Measurements from ENCODE around the gene EAF2. TPM values are rescaled to one million over a fixed set of nuclear protein-coding genes. Genes with fewer than 3 reads are reported as not detected.

The EAF2 gene
- total and polyA plus RNA-seq, 2 of the 13 experiments (the other 11 are each of a cell fraction or from before 2014, with no cell fraction given) = 4.0 to 14.6 TPM

DNA sequence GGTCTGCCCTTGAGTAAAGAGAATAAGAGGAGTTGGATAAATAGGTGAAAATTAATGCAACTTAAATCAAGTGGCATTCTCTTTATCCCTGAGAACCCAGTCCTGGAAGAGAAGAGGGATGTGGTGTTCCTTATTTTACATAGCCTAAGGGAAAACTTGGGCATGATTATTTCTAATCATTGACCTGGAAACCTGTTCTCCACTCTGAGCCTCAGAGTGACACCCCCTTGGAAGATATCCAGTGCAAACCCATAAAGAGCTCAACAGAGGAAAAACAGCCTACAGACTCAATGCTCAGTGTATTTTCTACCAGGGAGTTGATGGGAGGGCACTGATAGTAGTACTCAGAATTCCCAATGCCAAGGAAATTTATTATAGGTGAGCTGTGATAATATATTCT lies 81.2 kb downstream of the EAF2 start:
- DNase-seq (ENCODE audit: low spot score) (no peak), FAIRE-seq (no peak), ATAC-seq (no peak)
- BruUV-seq (replicated peaks) = no TSS peak
- Histone ChIP-seq H3K4me1 (ENCODE audit: insufficient read depth, low read length) (no peaks in the 10 kb centered on the region), H3K9me3 (ENCODE audit: low read length) (no peaks in the 10 kb centered on the region), H3K9ac (ENCODE audit: insufficient read depth, low read depth, low read length) (no peak overlapping the region), H3K4me3 (replicated peaks in 1 of 3; ENCODE audit: insufficient read depth in 1 of 3, low read depth in 2 of 3, low read length in 3 of 3) (no peak overlapping the region), H3K27me3 (ENCODE audit: control insufficient read depth in 1 of 2, insufficient read depth in 2 of 2, low read length in 2 of 2) (no peaks in the 10 kb centered on the region), H3K4me2 (ENCODE audit: low read depth, low read length) (no peak overlapping the region), H3K36me3 (replicated peaks in 1 of 2; ENCODE audit: control insufficient read depth in 1 of 2, insufficient read depth in 2 of 2, low read length in 2 of 2) (no peaks in the 10 kb centered on the region; a peak in 1 of 5 replicates), H3K79me2 (ENCODE audit: insufficient read depth, low read length) (no peaks in the 10 kb centered on the region), H2AFZ (ENCODE audit: low read length) (no peak overlapping the region), H4K20me1 (ENCODE audit: insufficient read depth, low read length) (no peaks in the 10 kb centered on the region), H3K27ac (ENCODE audit: extremely low read length, insufficient read depth, low read length) (no peak overlapping the region)
- ChIA-PET POLR2A (no interaction called here), CTCF (ENCODE audit: low intra/inter-chr PET ratio, low total read pairs) (no interaction called here)
- intact Hi-C loops (cut with micrococcal nuclease; ENCODE audit: unreplicated experiment) (no loop called here), in situ Hi-C loops (cut with HindIII; ENCODE audit: extremely low pct_ligation_motif_present, low pct_unique_long_range_greater_than_20kb) (no loop called here)
- TF ChIP-seq ZNF530 (CRISPR knock-in tag; IDR thresholded peaks at IDR 0.05; ENCODE audit: low read depth) (no peak), RXRB (CRISPR knock-in tag; IDR thresholded peaks at IDR 0.05; ENCODE audit: borderline replicate concordance) (no peak), HOXA3 (CRISPR knock-in tag; IDR thresholded peaks at IDR 0.05) (no peak), MXD4 (CRISPR knock-in tag; IDR thresholded peaks at IDR 0.05) (no peak), WIZ (CRISPR knock-in tag; IDR thresholded peaks at IDR 0.05) (no peak)
- TF ChIP-seq, protein P1, sequence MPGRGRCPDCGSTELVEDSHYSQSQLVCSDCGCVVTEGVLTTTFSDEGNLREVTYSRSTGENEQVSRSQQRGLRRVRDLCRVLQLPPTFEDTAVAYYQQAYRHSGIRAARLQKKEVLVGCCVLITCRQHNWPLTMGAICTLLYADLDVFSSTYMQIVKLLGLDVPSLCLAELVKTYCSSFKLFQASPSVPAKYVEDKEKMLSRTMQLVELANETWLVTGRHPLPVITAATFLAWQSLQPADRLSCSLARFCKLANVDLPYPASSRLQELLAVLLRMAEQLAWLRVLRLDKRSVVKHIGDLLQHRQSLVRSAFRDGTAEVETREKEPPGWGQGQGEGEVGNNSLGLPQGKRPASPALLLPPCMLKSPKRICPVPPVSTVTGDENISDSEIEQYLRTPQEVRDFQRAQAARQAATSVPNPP (CRISPR knock-in tag; IDR thresholded peaks at IDR 0.05) = no peak

DNA sequence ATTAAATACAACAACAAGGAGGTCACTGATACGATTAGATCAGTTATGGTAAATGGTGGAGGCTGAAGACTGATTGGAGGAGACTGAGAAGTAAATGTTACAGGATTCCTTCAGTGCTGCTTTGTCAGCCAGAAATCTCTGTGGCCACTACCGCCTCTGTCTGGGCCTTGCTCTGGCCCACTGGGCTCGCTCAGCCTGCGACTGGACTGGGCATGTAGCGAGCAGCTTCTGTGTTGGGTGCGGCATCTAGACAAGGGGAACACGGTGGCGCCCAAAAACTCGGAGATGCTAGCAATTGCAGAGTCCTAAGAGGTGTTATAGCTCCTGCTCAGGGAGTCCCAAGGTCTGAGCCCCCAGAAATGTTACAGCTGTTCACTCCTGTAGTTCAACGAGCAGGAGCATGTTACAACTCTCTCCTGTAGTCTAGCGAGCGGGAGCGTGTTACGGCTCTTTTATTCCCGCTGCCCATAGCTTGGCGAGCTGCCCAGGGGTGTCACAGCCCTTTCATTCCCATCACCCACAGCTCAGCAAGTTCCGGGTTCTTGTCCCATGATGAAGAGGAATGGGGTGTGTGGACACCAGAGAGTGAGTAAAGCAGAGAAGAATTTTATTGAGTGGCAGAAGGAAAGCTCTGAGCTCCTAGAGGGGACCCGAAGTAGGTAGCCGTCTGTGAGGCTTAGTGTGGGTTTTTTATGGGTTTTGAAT lies 83.9 kb downstream of the EAF2 start:
- intact Hi-C loops (cut with micrococcal nuclease; ENCODE audit: unreplicated experiment) = no loop called here
- no peak overlapping the region for H2AFZ ChIP-seq (ENCODE audit: low read length)
- H3K36me3 ChIP-seq (replicated peaks in 1 of 2; ENCODE audit: control insufficient read depth in 1 of 2, insufficient read depth in 2 of 2, low read length in 2 of 2) = no peaks in the 10 kb centered on the region; a peak in 1 of 5 replicates
- no TSS peak for BruUV-seq (replicated peaks)
- ChIA-PET CTCF (ENCODE audit: low intra/inter-chr PET ratio, low total read pairs) (no interaction called here), POLR2A (no interaction called here)
- no peaks in the 10 kb centered on the region for H3K79me2 ChIP-seq (ENCODE audit: insufficient read depth, low read length)
- H3K4me1 ChIP-seq (ENCODE audit: insufficient read depth, low read length) = no peaks in the 10 kb centered on the region
- no peak for DNase-seq (ENCODE audit: low spot score)
- H3K9me3 ChIP-seq (ENCODE audit: low read length) = no peaks in the 10 kb centered on the region
- H3K9ac ChIP-seq (ENCODE audit: insufficient read depth, low read depth, low read length) = no peak overlapping the region
- no peaks in the 10 kb centered on the region for H4K20me1 ChIP-seq (ENCODE audit: insufficient read depth, low read length)
- no peak for FAIRE-seq
- no peak overlapping the region for H3K4me3 ChIP-seq (replicated peaks in 1 of 3; ENCODE audit: insufficient read depth in 1 of 3, low read depth in 2 of 3, low read length in 3 of 3)
- H3K4me2 ChIP-seq (ENCODE audit: low read depth, low read length) = no peak overlapping the region
- no peaks in the 10 kb centered on the region for H3K27me3 ChIP-seq (ENCODE audit: control insufficient read depth in 1 of 2, insufficient read depth in 2 of 2, low read length in 2 of 2)
- WGBS (ENCODE audit: low lambda C conversion rate) = 72% methylated on average over 19 of the region's 19 CpGs
- no peak for ATAC-seq
- in situ Hi-C loops (cut with HindIII; ENCODE audit: extremely low pct_ligation_motif_present, low pct_unique_long_range_greater_than_20kb) = no loop called here
- H3K27ac ChIP-seq (ENCODE audit: extremely low read length, insufficient read depth, low read length) = no peak overlapping the region
- TF ChIP-seq, protein P2, sequence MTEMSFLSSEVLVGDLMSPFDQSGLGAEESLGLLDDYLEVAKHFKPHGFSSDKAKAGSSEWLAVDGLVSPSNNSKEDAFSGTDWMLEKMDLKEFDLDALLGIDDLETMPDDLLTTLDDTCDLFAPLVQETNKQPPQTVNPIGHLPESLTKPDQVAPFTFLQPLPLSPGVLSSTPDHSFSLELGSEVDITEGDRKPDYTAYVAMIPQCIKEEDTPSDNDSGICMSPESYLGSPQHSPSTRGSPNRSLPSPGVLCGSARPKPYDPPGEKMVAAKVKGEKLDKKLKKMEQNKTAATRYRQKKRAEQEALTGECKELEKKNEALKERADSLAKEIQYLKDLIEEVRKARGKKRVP (CRISPR knock-in tag; IDR thresholded peaks at IDR 0.05) = no peak
- TF ChIP-seq SPEN (CRISPR knock-in tag; IDR thresholded peaks at IDR 0.05; ENCODE audit: low read depth) (no peak), SIX4 (CRISPR knock-in tag; IDR thresholded peaks at IDR 0.05) (no peak), REXO4 (CRISPR knock-in tag; IDR thresholded peaks at IDR 0.05; ENCODE audit: borderline replicate concordance) (no peak)
- TF ChIP-seq, protein P3, sequence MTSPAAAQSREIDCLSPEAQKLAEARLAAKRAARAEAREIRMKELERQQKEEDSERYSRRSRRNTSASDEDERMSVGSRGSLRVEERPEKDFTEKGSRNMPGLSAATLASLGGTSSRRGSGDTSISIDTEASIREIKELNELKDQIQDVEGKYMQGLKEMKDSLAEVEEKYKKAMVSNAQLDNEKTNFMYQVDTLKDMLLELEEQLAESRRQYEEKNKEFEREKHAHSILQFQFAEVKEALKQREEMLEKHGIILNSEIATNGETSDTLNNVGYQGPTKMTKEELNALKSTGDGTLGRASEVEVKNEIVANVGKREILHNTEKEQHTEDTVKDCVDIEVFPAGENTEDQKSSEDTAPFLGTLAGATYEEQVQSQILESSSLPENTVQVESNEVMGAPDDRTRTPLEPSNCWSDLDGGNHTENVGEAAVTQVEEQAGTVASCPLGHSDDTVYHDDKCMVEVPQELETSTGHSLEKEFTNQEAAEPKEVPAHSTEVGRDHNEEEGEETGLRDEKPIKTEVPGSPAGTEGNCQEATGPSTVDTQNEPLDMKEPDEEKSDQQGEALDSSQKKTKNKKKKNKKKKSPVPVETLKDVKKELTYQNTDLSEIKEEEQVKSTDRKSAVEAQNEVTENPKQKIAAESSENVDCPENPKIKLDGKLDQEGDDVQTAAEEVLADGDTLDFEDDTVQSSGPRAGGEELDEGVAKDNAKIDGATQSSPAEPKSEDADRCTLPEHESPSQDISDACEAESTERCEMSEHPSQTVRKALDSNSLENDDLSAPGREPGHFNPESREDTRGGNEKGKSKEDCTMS (CRISPR knock-in tag; conservative IDR thresholded peaks at IDR 0.05) = no peak

Measured in HepG2 (cell line).